ENCODE data around the gene IQCN.

IQCN gene

GRCh38 chr19:18293642-18294466 lies 19.6 kb upstream of the IQCN start:
- no peaks in the 10 kb centered on the region for H3K9me3 ChIP-seq (ENCODE audit: control insufficient read depth, insufficient read depth, low read length)
- peak overlapping the region; percentile 83; the same call in 1 of the 2 replicates for H3K4me3 ChIP-seq (ENCODE audit: low read length)
- H3K79me2 ChIP-seq (ENCODE audit: control insufficient read depth, low read length), result no peaks in the 10 kb centered on the region
- H3K27me3 ChIP-seq (ENCODE audit: control insufficient read depth, low read length), result no peaks in the 10 kb centered on the region
- H3F3A ChIP-seq (ENCODE audit: control insufficient read depth, insufficient read depth), result peaks cover 24% of the 10 kb centered on the region
- H3K4me2 ChIP-seq (ENCODE audit: low read length), result peak overlapping the region; percentile 98
- H3K4me1 ChIP-seq (ENCODE audit: control insufficient read depth, low read length), result peaks cover 56% of the 10 kb centered on the region
- no peaks in the 10 kb centered on the region for H3K9me2 ChIP-seq (replicated peaks; ENCODE audit: control insufficient read depth, low read length)
- no peaks in the 10 kb centered on the region for H3K36me3 ChIP-seq (ENCODE audit: control insufficient read depth, low read length)
- no peak for TF ChIP-seq EZH2phosphoT487 (IDR thresholded peaks at IDR 0.05; ENCODE audit: borderline replicate concordance, low read length)
- TF ChIP-seq, protein P1, sequence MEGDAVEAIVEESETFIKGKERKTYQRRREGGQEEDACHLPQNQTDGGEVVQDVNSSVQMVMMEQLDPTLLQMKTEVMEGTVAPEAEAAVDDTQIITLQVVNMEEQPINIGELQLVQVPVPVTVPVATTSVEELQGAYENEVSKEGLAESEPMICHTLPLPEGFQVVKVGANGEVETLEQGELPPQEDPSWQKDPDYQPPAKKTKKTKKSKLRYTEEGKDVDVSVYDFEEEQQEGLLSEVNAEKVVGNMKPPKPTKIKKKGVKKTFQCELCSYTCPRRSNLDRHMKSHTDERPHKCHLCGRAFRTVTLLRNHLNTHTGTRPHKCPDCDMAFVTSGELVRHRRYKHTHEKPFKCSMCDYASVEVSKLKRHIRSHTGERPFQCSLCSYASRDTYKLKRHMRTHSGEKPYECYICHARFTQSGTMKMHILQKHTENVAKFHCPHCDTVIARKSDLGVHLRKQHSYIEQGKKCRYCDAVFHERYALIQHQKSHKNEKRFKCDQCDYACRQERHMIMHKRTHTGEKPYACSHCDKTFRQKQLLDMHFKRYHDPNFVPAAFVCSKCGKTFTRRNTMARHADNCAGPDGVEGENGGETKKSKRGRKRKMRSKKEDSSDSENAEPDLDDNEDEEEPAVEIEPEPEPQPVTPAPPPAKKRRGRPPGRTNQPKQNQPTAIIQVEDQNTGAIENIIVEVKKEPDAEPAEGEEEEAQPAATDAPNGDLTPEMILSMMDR (IDR thresholded peaks at IDR 0.05; ENCODE audit: low read depth, low read length, poor library complexity, severe bottlenecking), result no peak
- no peak overlapping the region for H3K27ac ChIP-seq (ENCODE audit: low read depth, low read length)
- no peaks in the 10 kb centered on the region for H4K20me1 ChIP-seq (ENCODE audit: control insufficient read depth, insufficient read depth, low read depth, low read length)

- Histone ChIP-seq H3F3A (ENCODE audit: control insufficient read depth, insufficient read depth) (peaks cover 24% of the 10 kb centered on the region), H3K27ac (ENCODE audit: low read depth, low read length) (peak overlapping the region; percentile 75), H4K20me1 (ENCODE audit: control insufficient read depth, insufficient read depth, low read depth, low read length) (no peaks in the 10 kb centered on the region), H3K9me3 (ENCODE audit: control insufficient read depth, insufficient read depth, low read length) (no peaks in the 10 kb centered on the region), H3K9me2 (replicated peaks; ENCODE audit: control insufficient read depth, low read length) (no peaks in the 10 kb centered on the region), H3K79me2 (ENCODE audit: control insufficient read depth, low read length) (no peaks in the 10 kb centered on the region), H3K36me3 (ENCODE audit: control insufficient read depth, low read length) (no peaks in the 10 kb centered on the region), H3K27me3 (ENCODE audit: control insufficient read depth, low read length) (no peaks in the 10 kb centered on the region), H3K4me2 (ENCODE audit: low read length) (peak overlapping the region; percentile 98), H3K4me1 (ENCODE audit: control insufficient read depth, low read length) (peaks cover 56% of the 10 kb centered on the region), H3K4me3 (ENCODE audit: low read length) (peak overlapping the region; percentile 83)
- no peak for TF ChIP-seq EZH2phosphoT487 (IDR thresholded peaks at IDR 0.05; ENCODE audit: borderline replicate concordance, low read length)
- TF ChIP-seq, protein P1 (IDR thresholded peaks at IDR 0.05; ENCODE audit: low read depth, low read length, poor library complexity, severe bottlenecking), result no peak
Observed at GRCh38 chr19:18292810-18293641, 18.8 kb upstream of the IQCN start.

- Histone ChIP-seq H4K20me1 (ENCODE audit: control insufficient read depth, insufficient read depth, low read depth, low read length) (no peaks in the 10 kb centered on the region), H3K9me2 (replicated peaks; ENCODE audit: control insufficient read depth, low read length) (no peaks in the 10 kb centered on the region), H3K36me3 (ENCODE audit: control insufficient read depth, low read length) (no peaks in the 10 kb centered on the region), H3K4me2 (ENCODE audit: low read length) (peak overlapping the region; percentile 98), H3K4me1 (ENCODE audit: control insufficient read depth, low read length) (peaks cover 56% of the 10 kb centered on the region), H3K27me3 (ENCODE audit: control insufficient read depth, low read length) (no peaks in the 10 kb centered on the region), H3K79me2 (ENCODE audit: control insufficient read depth, low read length) (no peaks in the 10 kb centered on the region), H3K9me3 (ENCODE audit: control insufficient read depth, insufficient read depth, low read length) (no peaks in the 10 kb centered on the region), H3F3A (ENCODE audit: control insufficient read depth, insufficient read depth) (peaks cover 24% of the 10 kb centered on the region), H3K27ac (ENCODE audit: low read depth, low read length) (peak overlapping the region; percentile 75), H3K4me3 (ENCODE audit: low read length) (peak overlapping the region; percentile 83)
- TF ChIP-seq, protein P1 (IDR thresholded peaks at IDR 0.05; ENCODE audit: low read depth, low read length, poor library complexity, severe bottlenecking), result no peak
- no peak for TF ChIP-seq EZH2phosphoT487 (IDR thresholded peaks at IDR 0.05; ENCODE audit: borderline replicate concordance, low read length)
Observed at GRCh38 chr19:18292462-18292809, 18.2 kb upstream of the IQCN start.
